ENCODE measurements around the gene SNX33.

DNA sequence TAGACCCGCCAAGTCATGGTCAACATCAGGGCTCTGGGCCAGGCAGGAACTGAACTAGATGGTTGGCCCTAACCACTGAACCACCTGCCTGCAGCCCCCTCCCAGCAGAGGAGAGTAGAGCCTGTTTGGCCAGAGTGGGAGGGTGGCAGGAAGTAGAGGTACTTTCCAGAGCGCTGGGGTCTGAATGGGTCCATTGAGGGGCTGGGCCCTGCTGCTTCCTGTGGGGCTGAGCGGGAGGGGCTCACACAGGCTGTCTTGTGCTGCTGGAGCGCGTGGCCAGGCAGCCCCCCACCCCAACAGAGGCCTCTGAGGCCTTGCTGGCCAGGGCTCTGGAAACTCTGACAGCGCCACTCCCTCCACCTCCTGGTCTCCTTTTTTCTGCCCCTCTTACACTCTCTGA, 47.5 kb downstream of the SNX33 start:
- TF ChIP-seq POLR2A (IDR thresholded peaks at IDR 0.05; ENCODE audit: low read depth, low read length) = no peak
- TF ChIP-seq POLR2AphosphoS5 (IDR thresholded peaks at IDR 0.05; ENCODE audit: low read depth, low read length) = no peak
- TF ChIP-seq TAF1 (IDR thresholded peaks at IDR 0.05; ENCODE audit: borderline replicate concordance, low read depth, low read length) = no peak

All from GM12892 (cell line).